Stimulated activated naive CD8-positive, alpha-beta T cell treated with anti-CD3 and anti-CD28 coated beads, Interleukin-15, Interleukin-2, amounts not matched to agents 100 ng/mL and 50 ng/mL, for 24 hours (primary cell): ENCODE results near the gene GAPDHS.

ENCODE experiments used
- H3K27ac Mint-ChIP-seq: one replicate; pipeline ENCODE4 v1.8.0; 2021; ENCODE audit warnings: mild to moderate bottlenecking, mixed read lengths
- H3K27me3 Mint-ChIP-seq: one replicate; pipeline ENCODE4 v1.8.0; 2021; ENCODE audit warnings: mixed read lengths
- H3K36me3 Mint-ChIP-seq: one replicate; pipeline ENCODE4 v1.8.0; 2021; ENCODE audit warnings: low read depth, mixed read lengths
- H3K4me1 Mint-ChIP-seq: one replicate; pipeline ENCODE4 v1.8.0; 2021; ENCODE audit warnings: low read depth, mixed read lengths
- H3K4me3 Mint-ChIP-seq: one replicate; pipeline ENCODE4 v1.8.0; 2021; ENCODE audit warnings: mild to moderate bottlenecking, mixed read lengths
- H3K9me3 Mint-ChIP-seq: one replicate; pipeline ENCODE4 v1.8.0; 2021; ENCODE audit warnings: mixed read lengths

Gene GAPDHS

GRCh38 chr19:35565016-35565856, 32.0 kb downstream of the GAPDHS start:
- H3K27ac Mint-ChIP-seq: no peak overlapping the region
- peaks cover 25% of the 10 kb centered on the region for H3K27me3 Mint-ChIP-seq
- H3K9me3 Mint-ChIP-seq: no peaks in the 10 kb centered on the region
- no peak overlapping the region for H3K4me3 Mint-ChIP-seq
- no peaks in the 10 kb centered on the region for H3K4me1 Mint-ChIP-seq
- no peaks in the 10 kb centered on the region for H3K36me3 Mint-ChIP-seq

- H3K27ac Mint-ChIP-seq: no peak overlapping the region
- no peaks in the 10 kb centered on the region for H3K9me3 Mint-ChIP-seq
- H3K4me1 Mint-ChIP-seq: no peaks in the 10 kb centered on the region
- no peak overlapping the region for H3K4me3 Mint-ChIP-seq
- peaks cover 23% of the 10 kb centered on the region for H3K27me3 Mint-ChIP-seq
- H3K36me3 Mint-ChIP-seq: no peaks in the 10 kb centered on the region
Observed at GRCh38 chr19:35566738-35567137, 33.5 kb downstream of the GAPDHS start.

- no peaks in the 10 kb centered on the region for H3K36me3 Mint-ChIP-seq
- no peak overlapping the region for H3K4me3 Mint-ChIP-seq
- no peaks in the 10 kb centered on the region for H3K9me3 Mint-ChIP-seq
- H3K27ac Mint-ChIP-seq: no peak overlapping the region
- H3K4me1 Mint-ChIP-seq: no peaks in the 10 kb centered on the region
- H3K27me3 Mint-ChIP-seq: peaks cover 19% of the 10 kb centered on the region
Observed at GRCh38 chr19:35569281-35569781, 36.1 kb downstream of the GAPDHS start.

GRCh38 chr19:35571406-35571965, 38.2 kb downstream of the GAPDHS start:
- H3K27ac Mint-ChIP-seq: no peak overlapping the region
- H3K9me3 Mint-ChIP-seq: peaks cover 16% of the 10 kb centered on the region
- no peaks in the 10 kb centered on the region for H3K4me1 Mint-ChIP-seq
- peaks cover 8% of the 10 kb centered on the region for H3K36me3 Mint-ChIP-seq
- no peak overlapping the region for H3K4me3 Mint-ChIP-seq
- H3K27me3 Mint-ChIP-seq: peaks cover 24% of the 10 kb centered on the region

- Mint-ChIP-seq H3K27ac (no peak overlapping the region), H3K4me1 (no peaks in the 10 kb centered on the region), H3K36me3 (peaks cover 13% of the 10 kb centered on the region), H3K4me3 (no peak overlapping the region), H3K27me3 (peaks cover 4% of the 10 kb centered on the region), H3K9me3 (peaks cover 27% of the 10 kb centered on the region)
Observed at GRCh38 chr19:35577918-35578317, 44.7 kb downstream of the GAPDHS start.

- Mint-ChIP-seq H3K9me3 (peaks cover 27% of the 10 kb centered on the region), H3K4me3 (no peak overlapping the region)
Observed at GRCh38 chr19:35578707-35579106, 45.5 kb downstream of the GAPDHS start.

GRCh38 chr19:35582760-35583159, 49.5 kb downstream of the GAPDHS start:
- no peaks in the 10 kb centered on the region for H3K4me1 Mint-ChIP-seq
- no peaks in the 10 kb centered on the region for H3K36me3 Mint-ChIP-seq
- H3K27me3 Mint-ChIP-seq: peaks cover 18% of the 10 kb centered on the region
- no peak overlapping the region for H3K27ac Mint-ChIP-seq
- no peak overlapping the region for H3K4me3 Mint-ChIP-seq
- peaks cover 2% of the 10 kb centered on the region for H3K9me3 Mint-ChIP-seq

More at GRCh38 chr19:35578707-35579106, 45.5 kb downstream of the GAPDHS start:
- H3K27me3 Mint-ChIP-seq: peaks cover 8% of the 10 kb centered on the region
- peaks cover 13% of the 10 kb centered on the region for H3K36me3 Mint-ChIP-seq
- H3K27ac Mint-ChIP-seq: no peak overlapping the region
- H3K4me1 Mint-ChIP-seq: no peaks in the 10 kb centered on the region

GRCh38 chr19:35585848-35586247, 52.6 kb downstream of the GAPDHS start, which contains the start of gene PMIS2:
TSS of gene PMIS2 (plus strand) at chr19:35586173. CDS start at chr19:35586260, 87 bp downstream.
- Mint-ChIP-seq H3K27ac (no peak within 1 kb of the TSS), H3K36me3 (no peaks in the 10 kb centered on the region), H3K27me3 (peaks cover 18% of the 10 kb centered on the region), H3K4me1 (no peaks in the 10 kb centered on the region), H3K9me3 (no peaks in the 10 kb centered on the region), H3K4me3 (no peak within 1 kb of the TSS)

- H3K27ac Mint-ChIP-seq: no peak overlapping the region
- no peaks in the 10 kb centered on the region for H3K9me3 Mint-ChIP-seq
- H3K27me3 Mint-ChIP-seq: peaks cover 18% of the 10 kb centered on the region
- no peaks in the 10 kb centered on the region for H3K4me1 Mint-ChIP-seq
- H3K36me3 Mint-ChIP-seq: no peaks in the 10 kb centered on the region
- no peak overlapping the region for H3K4me3 Mint-ChIP-seq
Observed at GRCh38 chr19:35587321-35587720, 54.1 kb downstream of the GAPDHS start.

GRCh38 chr19:35590875-35591274, 57.6 kb downstream of the GAPDHS start:
- H3K4me1 Mint-ChIP-seq: no peaks in the 10 kb centered on the region

GRCh38 chr19:35592226-35592625, 59.0 kb downstream of the GAPDHS start:
- no peaks in the 10 kb centered on the region for H3K36me3 Mint-ChIP-seq
- peaks cover 5% of the 10 kb centered on the region for H3K27me3 Mint-ChIP-seq
- no peak overlapping the region for H3K4me3 Mint-ChIP-seq
- no peak overlapping the region for H3K27ac Mint-ChIP-seq
- H3K4me1 Mint-ChIP-seq: no peaks in the 10 kb centered on the region
- H3K9me3 Mint-ChIP-seq: no peaks in the 10 kb centered on the region

More at GRCh38 chr19:35590875-35591274, 57.6 kb downstream of the GAPDHS start:
- peaks cover 10% of the 10 kb centered on the region for H3K27me3 Mint-ChIP-seq
- H3K36me3 Mint-ChIP-seq: no peaks in the 10 kb centered on the region
- H3K9me3 Mint-ChIP-seq: no peaks in the 10 kb centered on the region
- no peak overlapping the region for H3K4me3 Mint-ChIP-seq
- H3K27ac Mint-ChIP-seq: no peak overlapping the region
